ENCODE data around the gene KIF25.

Gene KIF25

GRCh38 chr6:168002804-168003203 is 5.3 kb downstream of the KIF25 start:
- no peaks in the 10 kb centered on the region for H3K36me3 ChIP-seq (ENCODE audit: control insufficient read depth in 4 of 4, insufficient read depth in 4 of 4, low read length in 3 of 4)
- no peak overlapping the region for H3K4me3 ChIP-seq (ENCODE audit: control insufficient read depth in 1 of 7, extremely low read depth in 1 of 7, insufficient read depth in 4 of 7, low read depth in 2 of 7, low read length in 6 of 7)
- ChIA-PET CTCF (no interaction called here), POLR2A (no interaction called here)
- 80% methylated on average over 3 of the region's 6 CpGs for WGBS (ENCODE audit: insufficient coverage)
- DNase-seq: no peak
- H3K9me3 ChIP-seq (ENCODE audit: control extremely low read depth in 1 of 5, control insufficient read depth in 4 of 5, insufficient read depth in 2 of 5, low read depth in 1 of 5, low read length in 4 of 5): no peaks in the 10 kb centered on the region
- peaks cover 0 to 1% (median 0%) of the 10 kb centered on the region in 5 experiments for H3K27me3 ChIP-seq (replicated peaks in 2 of 5; ENCODE audit: control insufficient read depth in 4 of 5, insufficient read depth in 5 of 5, low read length in 4 of 5)
- H3K4me1 ChIP-seq (ENCODE audit: control extremely low read depth in 1 of 4, control insufficient read depth in 4 of 4, insufficient read depth in 4 of 4, low read length in 3 of 4): no peaks in the 10 kb centered on the region
- H3K27ac ChIP-seq (ENCODE audit: insufficient read depth in 1 of 2, low read depth in 1 of 2, low read length in 2 of 2, poor library complexity in 1 of 2, severe bottlenecking in 2 of 2): no peak overlapping the region

- DNase-seq: no peak
- Histone ChIP-seq H3K36me3 (ENCODE audit: control insufficient read depth in 4 of 4, insufficient read depth in 4 of 4, low read length in 3 of 4) (no peaks in the 10 kb centered on the region), H3K4me1 (ENCODE audit: control extremely low read depth in 1 of 4, control insufficient read depth in 4 of 4, insufficient read depth in 4 of 4, low read length in 3 of 4) (no peaks in the 10 kb centered on the region), H3K27ac (ENCODE audit: insufficient read depth in 1 of 2, low read depth in 1 of 2, low read length in 2 of 2, poor library complexity in 1 of 2, severe bottlenecking in 2 of 2) (no peak overlapping the region), H3K27me3 (replicated peaks in 2 of 5; ENCODE audit: control insufficient read depth in 4 of 5, insufficient read depth in 5 of 5, low read length in 4 of 5) (peaks cover 0 to 1% (median 0%) of the 10 kb centered on the region in 5 experiments), H3K4me3 (ENCODE audit: control insufficient read depth in 1 of 7, extremely low read depth in 1 of 7, insufficient read depth in 4 of 7, low read depth in 2 of 7, low read length in 6 of 7) (no peak overlapping the region), H3K9me3 (ENCODE audit: control extremely low read depth in 1 of 5, control insufficient read depth in 4 of 5, insufficient read depth in 2 of 5, low read depth in 1 of 5, low read length in 4 of 5) (no peaks in the 10 kb centered on the region)
- WGBS (ENCODE audit: insufficient coverage): 48% methylated on average over 3 of the region's 7 CpGs
- POLR2A ChIA-PET: no interaction called here
- CTCF ChIA-PET: no interaction called here
These were observed 6.6 kb downstream of the KIF25 start for GRCh38 chr6:168004023-168004422.

GRCh38 chr6:168004945-168005344 is 7.5 kb downstream of the KIF25 start:
- no peak overlapping the region for H3K4me3 ChIP-seq (ENCODE audit: control insufficient read depth in 1 of 7, extremely low read depth in 1 of 7, insufficient read depth in 4 of 7, low read depth in 2 of 7, low read length in 6 of 7)
- POLR2A ChIA-PET: no interaction called here
- WGBS (ENCODE audit: insufficient coverage): 100% methylated on average over 7 of the region's 11 CpGs
- no peak overlapping the region for H3K27ac ChIP-seq (ENCODE audit: insufficient read depth in 1 of 2, low read depth in 1 of 2, low read length in 2 of 2, poor library complexity in 1 of 2, severe bottlenecking in 2 of 2)
- DNase-seq: no peak
- CTCF ChIA-PET: no interaction called here
- H3K9me3 ChIP-seq (ENCODE audit: control extremely low read depth in 1 of 5, control insufficient read depth in 4 of 5, insufficient read depth in 2 of 5, low read depth in 1 of 5, low read length in 4 of 5): peaks cover 0 to 1% (median 0%) of the 10 kb centered on the region in 5 experiments
- H3K36me3 ChIP-seq (ENCODE audit: control insufficient read depth in 4 of 4, insufficient read depth in 4 of 4, low read length in 3 of 4): no peaks in the 10 kb centered on the region
- H3K4me1 ChIP-seq (ENCODE audit: control extremely low read depth in 1 of 4, control insufficient read depth in 4 of 4, insufficient read depth in 4 of 4, low read length in 3 of 4): no peaks in the 10 kb centered on the region
- H3K27me3 ChIP-seq (replicated peaks in 2 of 5; ENCODE audit: control insufficient read depth in 4 of 5, insufficient read depth in 5 of 5, low read length in 4 of 5): peaks cover 0 to 1% (median 0%) of the 10 kb centered on the region in 5 experiments

- DNase-seq: no peak
- Histone ChIP-seq H3K4me1 (ENCODE audit: control extremely low read depth in 1 of 4, control insufficient read depth in 4 of 4, insufficient read depth in 4 of 4, low read length in 3 of 4) (no peaks in the 10 kb centered on the region), H3K9me3 (ENCODE audit: control extremely low read depth in 1 of 5, control insufficient read depth in 4 of 5, insufficient read depth in 2 of 5, low read depth in 1 of 5, low read length in 4 of 5) (peaks cover 0 to 5% (median 0%) of the 10 kb centered on the region in 5 experiments), H3K4me3 (ENCODE audit: control insufficient read depth in 1 of 7, extremely low read depth in 1 of 7, insufficient read depth in 4 of 7, low read depth in 2 of 7, low read length in 6 of 7) (no peak overlapping the region), H3K27ac (ENCODE audit: insufficient read depth in 1 of 2, low read depth in 1 of 2, low read length in 2 of 2, poor library complexity in 1 of 2, severe bottlenecking in 2 of 2) (no peak overlapping the region), H3K27me3 (replicated peaks in 2 of 5; ENCODE audit: control insufficient read depth in 4 of 5, insufficient read depth in 5 of 5, low read length in 4 of 5) (peaks cover 0 to 1% (median 0%) of the 10 kb centered on the region in 5 experiments), H3K36me3 (ENCODE audit: control insufficient read depth in 4 of 4, insufficient read depth in 4 of 4, low read length in 3 of 4) (no peaks in the 10 kb centered on the region)
- ChIA-PET CTCF (no interaction called here), POLR2A (no interaction called here)
- WGBS (ENCODE audit: insufficient coverage): 100% methylated on average over 4 of the region's 6 CpGs
These were observed 8.3 kb downstream of the KIF25 start for GRCh38 chr6:168005796-168006195.

GRCh38 chr6:168007592-168008338 is 10.3 kb downstream of the KIF25 start:
- CTCF ChIA-PET: interaction anchor here (1.0 kb wide), 1 partner anchor 9 kb away, joined by 3 read pairs; no protein-coding TSS in a partner anchor
- POLR2A ChIA-PET: no interaction called here

GRCh38 chr6:168009331-168009730 is 11.9 kb downstream of the KIF25 start:
- ChIA-PET CTCF (no interaction called here), POLR2A (no interaction called here)
- H3K36me3 ChIP-seq (ENCODE audit: control insufficient read depth in 4 of 4, insufficient read depth in 4 of 4, low read length in 3 of 4): no peaks in the 10 kb centered on the region
- no peaks in the 10 kb centered on the region for H3K4me1 ChIP-seq (ENCODE audit: control extremely low read depth in 1 of 4, control insufficient read depth in 4 of 4, insufficient read depth in 4 of 4, low read length in 3 of 4)
- H3K9me3 ChIP-seq (ENCODE audit: control extremely low read depth in 1 of 5, control insufficient read depth in 4 of 5, insufficient read depth in 2 of 5, low read depth in 1 of 5, low read length in 4 of 5): peaks cover 3 to 21% (median 14%) of the 10 kb centered on the region in 5 experiments
- no peak overlapping the region for H3K27ac ChIP-seq (ENCODE audit: insufficient read depth in 1 of 2, low read depth in 1 of 2, low read length in 2 of 2, poor library complexity in 1 of 2, severe bottlenecking in 2 of 2)
- WGBS (ENCODE audit: insufficient coverage): 100% methylated on average over 3 of the region's 3 CpGs
- H3K27me3 ChIP-seq (replicated peaks in 2 of 5; ENCODE audit: control insufficient read depth in 4 of 5, insufficient read depth in 5 of 5, low read length in 4 of 5): peaks cover 0 to 1% (median 0%) of the 10 kb centered on the region in 5 experiments
- DNase-seq: no peak
- H3K4me3 ChIP-seq (ENCODE audit: control insufficient read depth in 1 of 7, extremely low read depth in 1 of 7, insufficient read depth in 4 of 7, low read depth in 2 of 7, low read length in 6 of 7): no peak overlapping the region

More at GRCh38 chr6:168007592-168008338, 10.3 kb downstream of the KIF25 start:
- Histone ChIP-seq H3K4me1 (ENCODE audit: control extremely low read depth in 1 of 4, control insufficient read depth in 4 of 4, insufficient read depth in 4 of 4, low read length in 3 of 4) (no peaks in the 10 kb centered on the region), H3K27ac (ENCODE audit: insufficient read depth in 1 of 2, low read depth in 1 of 2, low read length in 2 of 2, poor library complexity in 1 of 2, severe bottlenecking in 2 of 2) (no peak overlapping the region), H3K36me3 (ENCODE audit: control insufficient read depth in 4 of 4, insufficient read depth in 4 of 4, low read length in 3 of 4) (no peaks in the 10 kb centered on the region), H3K4me3 (ENCODE audit: control insufficient read depth in 1 of 7, extremely low read depth in 1 of 7, insufficient read depth in 4 of 7, low read depth in 2 of 7, low read length in 6 of 7) (no peak overlapping the region), H3K9me3 (ENCODE audit: control extremely low read depth in 1 of 5, control insufficient read depth in 4 of 5, insufficient read depth in 2 of 5, low read depth in 1 of 5, low read length in 4 of 5) (peaks cover 0 to 21% (median 8%) of the 10 kb centered on the region in 5 experiments), H3K27me3 (replicated peaks in 2 of 5; ENCODE audit: control insufficient read depth in 4 of 5, insufficient read depth in 5 of 5, low read length in 4 of 5) (peaks cover 0 to 1% (median 0%) of the 10 kb centered on the region in 5 experiments)
- 67% methylated on average over 2 of the region's 3 CpGs for WGBS (ENCODE audit: insufficient coverage)
- DNase-seq: peak; percentile 13 to 61 (median 25)

- no CpG with 5 or more reads among the region's 1 CpG for WGBS (ENCODE audit: insufficient coverage)
These were observed 13.8 kb downstream of the KIF25 start for GRCh38 chr6:168011291-168011690.

More at GRCh38 chr6:168011291-168011690, 13.8 kb downstream of the KIF25 start:
- Histone ChIP-seq H3K27ac (ENCODE audit: insufficient read depth in 1 of 2, low read depth in 1 of 2, low read length in 2 of 2, poor library complexity in 1 of 2, severe bottlenecking in 2 of 2) (no peak overlapping the region), H3K27me3 (replicated peaks in 2 of 5; ENCODE audit: control insufficient read depth in 4 of 5, insufficient read depth in 5 of 5, low read length in 4 of 5) (no peaks in the 10 kb centered on the region), H3K36me3 (ENCODE audit: control insufficient read depth in 4 of 4, insufficient read depth in 4 of 4, low read length in 3 of 4) (no peaks in the 10 kb centered on the region), H3K4me1 (ENCODE audit: control extremely low read depth in 1 of 4, control insufficient read depth in 4 of 4, insufficient read depth in 4 of 4, low read length in 3 of 4) (no peaks in the 10 kb centered on the region), H3K9me3 (ENCODE audit: control extremely low read depth in 1 of 5, control insufficient read depth in 4 of 5, insufficient read depth in 2 of 5, low read depth in 1 of 5, low read length in 4 of 5) (peaks cover 3 to 21% (median 14%) of the 10 kb centered on the region in 5 experiments), H3K4me3 (ENCODE audit: control insufficient read depth in 1 of 7, extremely low read depth in 1 of 7, insufficient read depth in 4 of 7, low read depth in 2 of 7, low read length in 6 of 7) (no peak overlapping the region)
- no peak for DNase-seq
- ChIA-PET CTCF (no interaction called here), POLR2A (no interaction called here)
